HepG2 (cell line): ENCODE data around the gene FHIP2A. TPM values are rescaled to one million over a fixed set of nuclear protein-coding genes. Genes with fewer than 3 reads are reported as not detected.

ENCODE experiments used
- ATAC-seq: fragments of 200-7000 bp; cut with Tn5 transposase; 3 replicates; pipeline ENCODE4 v1.9.1; 2020; ENCODE audit warnings: mild to moderate bottlenecking, moderate library complexity
- BruUV-seq: library from RNA; stranded (reverse); fragments of 400-500 nt; replicated peaks from 2 replicates; lab custom pipeline; 2021; lab: Mats Ljungman, UMichigan
- CTCF ChIA-PET: fragments of 300-600 bp; formaldehyde crosslinking; extraction: SDS; loops from one replicate; lab custom pipeline; 2021; ENCODE audit warnings: low total read pairs, inconsistent platforms, low intra/inter-chr PET ratio; lab: Yijun Ruan, JAX
- POLR2A ChIA-PET: fragments of 350-600 bp; sonication (Branson Sonifier 250); formaldehyde crosslinking; loops from one replicate; lab custom pipeline; 2020; ENCODE audit warnings: antibody characterized with exemption, inconsistent platforms; lab: Yijun Ruan, JAX
- DNase-seq: peaks from one replicate; pipeline ENCODE4 v3.0.0-alpha.2; 2015; ENCODE audit warnings: low spot score
- FAIRE-seq: peaks from 3 replicates; lab custom pipeline; 2011; peaks lifted over from hg19 to GRCh38; lab: Jason Lieb, UNC
- H2AFZ ChIP-seq: one replicate; pipeline ENCODE4 v1.6.1; 2011; ENCODE audit warnings: low read length, inconsistent platforms
- H3K27ac ChIP-seq: fragments of 300-600 bp; 3 replicates; pipeline ENCODE4 v1.8.0; 2011; ENCODE audit warnings: mixed run types, mild to moderate bottlenecking, mixed read lengths, low read length, inconsistent platforms; ENCODE audit not compliant: insufficient read depth; ENCODE audit errors: extremely low read length
- H3K27me3 ChIP-seq, 2 experiments: fragments of 200-600 bp in 1 of 2; 2 replicates in 1 of 2; 3 replicates in 1 of 2; pipeline versions ENCODE4 v1.6.0 to v1.8.0; 2011; ENCODE audit warnings: low read length in 2 of 2, mild to moderate bottlenecking in 2 of 2, moderate library complexity in 2 of 2, inconsistent platforms in 1 of 2; ENCODE audit not compliant: insufficient read depth in 2 of 2, control insufficient read depth in 1 of 2
- H3K36me3 ChIP-seq, 2 experiments: fragments of 200-600 bp in 1 of 2; replicated peaks in 1 of 2; 2 replicates in 1 of 2; 3 replicates in 1 of 2; pipeline versions ENCODE4 v1.5.1 to v1.8.0; 2011; ENCODE audit warnings: low read length in 2 of 2, inconsistent platforms in 1 of 2; ENCODE audit not compliant: insufficient read depth in 2 of 2, control insufficient read depth in 1 of 2
- H3K4me1 ChIP-seq: 2 replicates; pipeline ENCODE4 v1.5.1; 2012; ENCODE audit warnings: low read length, inconsistent platforms; ENCODE audit not compliant: insufficient read depth
- H3K4me2 ChIP-seq: 2 replicates; pipeline ENCODE4 v1.6.0; 2011; ENCODE audit warnings: low read depth, low read length, inconsistent platforms
- H3K4me3 ChIP-seq, 3 experiments: fragments of 200-600 bp in 1 of 3; sonication (generic), shearing (Covaris generic) in 1 of 3; replicated peaks in 1 of 3; 2 replicates each; pipeline ENCODE4 v1.5.1; 2011 to 2016; ENCODE audit warnings: low read length in 3 of 3, inconsistent platforms in 2 of 3, low read depth in 2 of 3, mild to moderate bottlenecking in 2 of 3, control low read depth in 1 of 3, mixed read lengths in 1 of 3; ENCODE audit not compliant: insufficient read depth in 1 of 3
- H3K79me2 ChIP-seq: one replicate; pipeline ENCODE4 v1.6.1; 2011; ENCODE audit warnings: low read length, inconsistent platforms; ENCODE audit not compliant: insufficient read depth
- H3K9ac ChIP-seq: 2 replicates; pipeline ENCODE4 v1.6.0; 2011; ENCODE audit warnings: mild to moderate bottlenecking, low read depth, low read length, inconsistent platforms; ENCODE audit not compliant: insufficient read depth
- H3K9me3 ChIP-seq: 2 replicates; pipeline ENCODE4 v1.5.1; 2012; ENCODE audit warnings: mild to moderate bottlenecking, low read length
- H4K20me1 ChIP-seq: 2 replicates; pipeline ENCODE4 v1.6.0; 2011; ENCODE audit warnings: inconsistent platforms, mild to moderate bottlenecking, low read length, moderate library complexity; ENCODE audit not compliant: insufficient read depth
- SOX13 ChIP-seq, 3 experiments: fragments of 450-650 bp in 1 of 3; sonication (generic) in 1 of 3; formaldehyde crosslinking in 1 of 3; IDR thresholded peaks in 2 of 3; conservative IDR thresholded peaks in 1 of 3; 2 replicates each; pipeline versions ENCODE4 v1.5.0 to v1.6.1; 2016 to 2020; ENCODE audit warnings: antibody characterized with exemption in 1 of 3, mild to moderate bottlenecking in 1 of 3, missing compliant biosample characterization in 1 of 3, missing genetic modification reagents in 1 of 3, moderate library complexity in 1 of 3
- TFE3 ChIP-seq: IDR thresholded peaks from 2 replicates; pipeline ENCODE4 v1.6.1; 2016
- ZBTB7A ChIP-seq: sonication (generic); formaldehyde crosslinking; IDR thresholded peaks from 2 replicates; pipeline ENCODE4 v1.8.0; 2022; ENCODE audit warnings: mild to moderate bottlenecking, missing genetic modification reagents
- ZFP62 ChIP-seq: sonication (generic); formaldehyde crosslinking; IDR thresholded peaks from 2 replicates; pipeline ENCODE4 v1.4.0; 2020; ENCODE audit warnings: missing genetic modification reagents
- ZNF446 ChIP-seq: sonication (generic); formaldehyde crosslinking; IDR thresholded peaks from 2 replicates; pipeline ENCODE4 v1.5.0; 2020; ENCODE audit warnings: mild to moderate bottlenecking, missing genetic modification reagents
- ZNF670 ChIP-seq: sonication (generic); formaldehyde crosslinking; IDR thresholded peaks from 2 replicates; pipeline ENCODE4 v1.8.0; 2022; ENCODE audit warnings: mild to moderate bottlenecking, missing genetic modification reagents, borderline replicate concordance
- ZSCAN30 ChIP-seq: sonication (generic); formaldehyde crosslinking; IDR thresholded peaks from 2 replicates; pipeline ENCODE4 v1.5.0; 2020; ENCODE audit warnings: mild to moderate bottlenecking, missing genetic modification reagents
- WGBS: methylation state at CpG from one replicate; pipeline ENCODE4 v1.1.6; 2017; ENCODE audit warnings: low lambda C conversion rate; 5-methylcytosine and 5-hydroxymethylcytosine counted together
- in situ Hi-C: cut with HindIII; loops from 2 replicates; pipeline ENCODE4 v1.10.0; 2017; ENCODE audit warnings: low pct_unique_long_range_greater_than_20kb; ENCODE audit not compliant: extremely low pct_ligation_motif_present
- intact Hi-C: fragments of 100-400 bp; cut with micrococcal nuclease; formaldehyde crosslinking; loops from one replicate; pipeline ENCODE4 v1.10.0; 2022; ENCODE audit not compliant: unreplicated experiment
- polyA plus RNA-seq, 8 experiments: library from polyadenylated mRNA; depleted of rRNA in 3 of 8; stranded (reverse) in 7 of 8; unstranded in 1 of 8; fragments of >200 nt; fragmentation: Illumina TruSeq in 4 of 8; extraction: Trizol in 4 of 8; gene quantifications; 2 replicates each; pipeline versions ENCODE4 v1.2.1 to v1.2.3, GENCODE V29; 2011 to 2016; ENCODE audit warnings: low read depth in 4 of 8, missing spikeins in 1 of 8, mixed read lengths in 1 of 8; ENCODE audit not compliant: insufficient read depth in 1 of 8
- total RNA-seq, 5 experiments: library from RNA; depleted of rRNA; stranded (reverse); fragments of >200 nt; fragmentation: Illumina TruSeq; extraction: Trizol; gene quantifications; 2 replicates each; pipeline ENCODE4 v1.2.3, GENCODE V29; 2016; ENCODE audit warnings: low read depth in 1 of 5

Gene FHIP2A
- total and polyA plus RNA-seq, 2 of the 13 experiments (the other 11 are each of a cell fraction or from before 2014, with no cell fraction given): 6.5 to 8.3 TPM

GRCh38 chr10:114867365-114867764 is 45.8 kb downstream of the FHIP2A start:
- intact Hi-C loops (no loop called here), in situ Hi-C loops (no loop called here)
- H3K27ac ChIP-seq: no peak overlapping the region
- TF ChIP-seq ZSCAN30 (CRISPR knock-in tag): no peak
- TF ChIP-seq SOX13 (IDR thresholded peaks at IDR 0.05): no peak
- TF ChIP-seq SOX13 (CRISPR knock-in tag; conservative IDR thresholded peaks at IDR 0.05 in 1 of 2, IDR thresholded peaks at IDR 0.05 in 1 of 2): no peak
- TF ChIP-seq ZBTB7A (CRISPR knock-in tag): no peak
- no peak for TF ChIP-seq ZNF670 (CRISPR knock-in tag)
- TF ChIP-seq ZFP62 (CRISPR knock-in tag): no peak
- no peak for TF ChIP-seq ZNF446 (CRISPR knock-in tag)
- TF ChIP-seq TFE3 (CRISPR knock-in tag): no peak
- ATAC-seq: peak; percentile 33; the same call in 2 of the 3 replicates
- no peaks in the 10 kb centered on the region for H4K20me1 ChIP-seq
- no peaks in the 10 kb centered on the region for H3K4me1 ChIP-seq
- H3K79me2 ChIP-seq: no peaks in the 10 kb centered on the region
- H3K9me3 ChIP-seq: no peaks in the 10 kb centered on the region
- no peak for FAIRE-seq
- 87% methylated on average over 2 of the region's 2 CpGs for WGBS
- POLR2A ChIA-PET: no interaction called here
- H3K4me2 ChIP-seq: no peak overlapping the region
- CTCF ChIA-PET: no interaction called here
- no peak overlapping the region for H2AFZ ChIP-seq
- no peak overlapping the region for H3K9ac ChIP-seq
- no peaks in the 10 kb centered on the region for H3K27me3 ChIP-seq
- peaks cover 0 to 9% of the 10 kb centered on the region in 2 experiments; a peak in 1 of 5 replicates for H3K36me3 ChIP-seq
- H3K4me3 ChIP-seq: no peak overlapping the region
- DNase-seq: no peak
- BruUV-seq: no TSS peak
